Measurements from ENCODE around the gene ZNF322. TPM values are rescaled to one million over a fixed set of nuclear protein-coding genes. Genes with fewer than 3 reads are reported as not detected.

ZNF322 gene
- total and polyA plus RNA-seq, 12 donors: 4.0 to 14.5 (median 13.0) TPM

GRCh38 chr6:26596579-26597388, 62.8 kb downstream of the ZNF322 start, which contains the start of gene ABT1:
ABT1 (plus strand) TSS chr6:26596953; CDS start chr6:26596983, 30 bp downstream.
- intact Hi-C loops (cut with DNase I): loop anchor here in 7 of 10 donors (1.0 to 10.0 kb wide), 6 partner anchors 62 to 424 kb away; partner anchors contain the start of gene ZNF322 (in 1 of the 7)

GRCh38 chr6:26595669-26596269, 63.8 kb downstream of the ZNF322 start:
- peak; percentile 93 to 100 (median 98) for TF ChIP-seq CTCF (IDR thresholded peaks at IDR 0.05)
- Histone ChIP-seq H3K27me3 (peaks cover 0 to 43% (median 34%) of the 10 kb centered on the region in 7 donors), H3K4me1 (peaks cover 0 to 39% (median 18%) of the 10 kb centered on the region in 9 donors), H3K4me3 (peak overlapping the region; percentile 39 to 94 (median 84)), H3K36me3 (peaks cover 0 to 31% (median 18%) of the 10 kb centered on the region in 9 donors), H3K27ac (peak overlapping the region in 9 of 10 donors; percentile 78 to 95 (median 89)), H3K9me3 (no peaks in the 10 kb centered on the region)
- peak; percentile 90 to 94 for DNase-seq
- intact Hi-C loops (cut with DNase I): loop anchor here in 8 of 10 donors (1.0 to 10.0 kb wide), 11 partner anchors 23 to 423 kb away; partner anchors contain the start of gene ZNF322 (in 1 of the 8)
- peak; percentile 84 to 95 (median 90) for ATAC-seq
- WGBS, 2 donors: 0% methylated on average over 39 of the region's 39 CpGs

More at GRCh38 chr6:26596579-26597388, 62.8 kb downstream of the ZNF322 start, which contains the start of gene ABT1:
- Histone ChIP-seq H3K9me3 (no peaks in the 10 kb centered on the region), H3K27me3 (peaks cover 0 to 33% (median 24%) of the 10 kb centered on the region in 7 donors), H3K27ac (peak within 1 kb of the TSS; percentile 59 to 95 (median 88)), H3K36me3 (peaks cover 0 to 33% (median 18%) of the 10 kb centered on the region in 9 donors), H3K4me1 (peaks cover 0 to 39% (median 18%) of the 10 kb centered on the region in 9 donors), H3K4me3 (peak within 1 kb of the TSS; percentile 72 to 96 (median 87))
- no peak for TF ChIP-seq CTCF (IDR thresholded peaks at IDR 0.05)
- ATAC-seq: peak; percentile 98 to 99 (median 99)
- DNase-seq: peak; percentile 97 to 99
- WGBS, 2 donors: 0% methylated on average over 51 of the region's 51 CpGs

GRCh38 chr6:26594730-26595632, 64.6 kb downstream of the ZNF322 start:
- H3K27ac ChIP-seq: peak overlapping the region in 9 of 10 donors; percentile 78 to 95 (median 89)
- no peaks in the 10 kb centered on the region for H3K9me3 ChIP-seq
- H3K36me3 ChIP-seq: peaks cover 0 to 23% (median 18%) of the 10 kb centered on the region in 9 donors
- H3K4me1 ChIP-seq: peaks cover 0 to 39% (median 18%) of the 10 kb centered on the region in 9 donors
- H3K27me3 ChIP-seq: peaks cover 0 to 49% (median 42%) of the 10 kb centered on the region in 7 donors
- intact Hi-C loops (cut with DNase I): loop anchor here in 9 of 10 donors (1.0 to 10.0 kb wide), 10 partner anchors 22 to 423 kb away; no protein-coding TSS in a partner anchor
- TF ChIP-seq CTCF (IDR thresholded peaks at IDR 0.05): no peak
- ATAC-seq (no peak), DNase-seq (no peak)
- WGBS, 2 donors: 18 to 25% methylated on average over 23 of the region's 23 CpGs
- peak overlapping the region; percentile 39 to 94 (median 84) for H3K4me3 ChIP-seq

Measured in heart right ventricle (tissue), 16 donors.